OCI-LY7 (cell line): ENCODE measurements around the gene HORMAD2. TPM values are rescaled to one million over a fixed set of nuclear protein-coding genes. Genes with fewer than 3 reads are reported as not detected.

Source experiments
- BruUV-seq: library from RNA; stranded (reverse); fragments of 400-500 nt; replicated peaks from 2 replicates; lab custom pipeline; 2021; lab: Mats Ljungman, UMichigan
- CTCF ChIA-PET: fragments of 300-600 bp; sonication (Branson Sonifier 250); formaldehyde crosslinking; loops from one replicate; lab custom pipeline; 2022; ENCODE audit warnings: antibody characterized with exemption; ENCODE audit not compliant: unreplicated experiment; lab: Charles Lee
- POLR2A ChIA-PET: fragments of 300-600 bp; sonication (Branson Sonifier 250); formaldehyde crosslinking; loops from one replicate; lab custom pipeline; 2022; ENCODE audit warnings: antibody characterized with exemption; lab: Charles Lee
- DNase-seq: peaks from one replicate; pipeline ENCODE4 v3.0.0-alpha.2; 2015; ENCODE audit warnings: low spot score
- H2AFZ ChIP-seq: fragments of 200-600 bp; sonication (generic), shearing (Covaris generic); 2 replicates; pipeline ENCODE4 v1.6.1; 2014; ENCODE audit warnings: mild to moderate bottlenecking, antibody characterized with exemption, low read length, moderate library complexity
- H3K27ac ChIP-seq: fragments of 200-600 bp; sonication (generic); 2 replicates; pipeline ENCODE4 v1.5.1; 2014; ENCODE audit warnings: mixed run types, low read depth, mild to moderate bottlenecking, moderate library complexity, low read length, inconsistent platforms; ENCODE audit not compliant: poor library complexity, severe bottlenecking
- H3K36me3 ChIP-seq: fragments of 200-600 bp; sonication (generic); 2 replicates; pipeline ENCODE4 v1.6.1; 2014; ENCODE audit warnings: mild to moderate bottlenecking, antibody characterized with exemption, low read length, moderate library complexity, mixed read lengths; ENCODE audit not compliant: insufficient read depth
- H3K4me1 ChIP-seq: fragments of 200-600 bp; sonication (generic); 2 replicates; pipeline ENCODE4 v1.5.1; 2014; ENCODE audit warnings: mild to moderate bottlenecking, low read length; ENCODE audit not compliant: insufficient read depth, poor library complexity, severe bottlenecking
- H3K4me2 ChIP-seq: fragments of 200-600 bp; sonication (generic); 2 replicates; pipeline ENCODE4 v1.6.1; 2014; ENCODE audit warnings: mild to moderate bottlenecking, low read length
- H3K4me3 ChIP-seq: fragments of 200-600 bp; sonication (generic); 2 replicates; pipeline ENCODE4 v1.5.1; 2014; ENCODE audit warnings: mild to moderate bottlenecking, low read depth, low read length; ENCODE audit not compliant: poor library complexity, severe bottlenecking
- H3K79me2 ChIP-seq: fragments of 200-600 bp; sonication (generic); 2 replicates; pipeline ENCODE4 v1.6.1; 2016; ENCODE audit warnings: low read depth, mild to moderate bottlenecking, low read length, moderate library complexity, mixed read lengths; ENCODE audit not compliant: insufficient read depth
- H3K9me2 ChIP-seq: fragments of 200-600 bp; sonication (generic); 2 replicates; pipeline ENCODE4 v1.6.1; 2016; ENCODE audit warnings: mild to moderate bottlenecking, low read length, mixed read lengths; ENCODE audit not compliant: insufficient read depth
- H3K9me3 ChIP-seq: fragments of 200-600 bp; sonication (generic); 2 replicates; pipeline ENCODE4 v1.6.1; 2014; ENCODE audit warnings: mild to moderate bottlenecking, mixed run types, low read length, mixed read lengths
- H4K20me1 ChIP-seq: fragments of 200-600 bp; sonication (generic); 2 replicates; pipeline ENCODE4 v1.6.1; 2014; ENCODE audit warnings: mild to moderate bottlenecking, antibody characterized with exemption, low read length, moderate library complexity, mixed read lengths; ENCODE audit not compliant: insufficient read depth
- CTCF ChIP-seq: fragments of 200-600 bp; sonication (generic); conservative IDR thresholded peaks from 2 replicates; pipeline ENCODE4 v1.5.1; 2014; ENCODE audit warnings: mild to moderate bottlenecking, antibody characterized with exemption, low read length, moderate library complexity, mixed read lengths
- EZH2phosphoT487 ChIP-seq: fragments of 200-600 bp; sonication (generic); IDR thresholded peaks from 2 replicates; pipeline ENCODE4 v1.6.1; 2018; ENCODE audit warnings: low read depth, borderline replicate concordance, mild to moderate bottlenecking, mixed run types, antibody characterized with exemption, low read length, moderate library complexity, mixed read lengths
- intact Hi-C: fragments of 100-400 bp; cut with micrococcal nuclease; formaldehyde crosslinking; loops from one replicate; pipeline ENCODE4 v1.10.0; 2022; ENCODE audit not compliant: unreplicated experiment
- total RNA-seq, 2 experiments: library from RNA; depleted of rRNA in 1 of 2; stranded (reverse); fragments of >200 nt in 1 of 2; shearing (Covaris generic) in 1 of 2; gene quantifications; 2 replicates each; pipeline ENCODE4 v1.2.3, GENCODE V29; 2014 to 2022

HORMAD2 gene
- total RNA-seq, 2 experiments from 2014 or later, result not detected

- no TSS peak for BruUV-seq
- intact Hi-C loops, result no loop called here
- Histone ChIP-seq H3K9me3 (no peaks in the 10 kb centered on the region), H3K4me1 (no peaks in the 10 kb centered on the region), H3K36me3 (no peaks in the 10 kb centered on the region), H3K4me3 (no peak overlapping the region), H3K4me2 (no peak overlapping the region), H4K20me1 (no peaks in the 10 kb centered on the region), H3K9me2 (no peaks in the 10 kb centered on the region), H2AFZ (no peak overlapping the region), H3K79me2 (no peaks in the 10 kb centered on the region), H3K27ac (no peak overlapping the region)
- DNase-seq, result no peak
- TF ChIP-seq CTCF (no peak), EZH2phosphoT487 (no peak)
- ChIA-PET CTCF (no interaction called here), POLR2A (interaction anchor here (0.7 kb wide), 2 partner anchors 56 to 591 kb away, joined by 3 to 4 read pairs; no protein-coding TSS in a partner anchor)
Measured at GRCh38 chr22:30185549-30185948, 105.3 kb downstream of the HORMAD2 start.

- H3K9me3 ChIP-seq, result no peaks in the 10 kb centered on the region
- H3K4me2 ChIP-seq, result no peak overlapping the region
- ChIA-PET CTCF (no interaction called here), POLR2A (interaction anchor here (0.7 kb wide), 2 partner anchors 55 to 590 kb away, joined by 3 to 4 read pairs; no protein-coding TSS in a partner anchor)
- intact Hi-C loops, result no loop called here
- no peak overlapping the region for H2AFZ ChIP-seq
- H3K36me3 ChIP-seq, result no peaks in the 10 kb centered on the region
- no peak for DNase-seq
- BruUV-seq, result no TSS peak
- no peak overlapping the region for H3K27ac ChIP-seq
- no peaks in the 10 kb centered on the region for H3K79me2 ChIP-seq
- H3K4me1 ChIP-seq, result no peaks in the 10 kb centered on the region
- TF ChIP-seq CTCF (no peak), EZH2phosphoT487 (no peak)
- H4K20me1 ChIP-seq, result no peaks in the 10 kb centered on the region
- H3K4me3 ChIP-seq, result no peak overlapping the region
- H3K9me2 ChIP-seq, result no peaks in the 10 kb centered on the region
Measured at GRCh38 chr22:30186041-30186440, 105.8 kb downstream of the HORMAD2 start.

- BruUV-seq, result no TSS peak
- no peak for DNase-seq
- Histone ChIP-seq H3K9me3 (no peaks in the 10 kb centered on the region), H3K79me2 (no peaks in the 10 kb centered on the region), H3K4me3 (no peak overlapping the region), H3K36me3 (no peaks in the 10 kb centered on the region), H4K20me1 (no peaks in the 10 kb centered on the region), H3K4me2 (no peak overlapping the region), H2AFZ (no peak overlapping the region), H3K4me1 (no peaks in the 10 kb centered on the region), H3K27ac (no peak overlapping the region), H3K9me2 (no peaks in the 10 kb centered on the region)
- ChIA-PET POLR2A (interaction anchor here (0.7 kb wide), 1 partner anchor 55 kb away, joined by 3 read pairs; no protein-coding TSS in a partner anchor), CTCF (no interaction called here)
- intact Hi-C loops, result no loop called here
- TF ChIP-seq CTCF (no peak), EZH2phosphoT487 (no peak)
Measured at GRCh38 chr22:30186510-30186909, 106.2 kb downstream of the HORMAD2 start.
